Measurements from ENCODE around the gene VPS13D. TPM values are rescaled to one million over a fixed set of nuclear protein-coding genes. Genes with fewer than 3 reads are reported as not detected.
"Not testable (repeated sequence)": the region's sequence is repeated elsewhere in the genome, so short reads cannot be mapped to it uniquely, and the experiment has no call there.

The VPS13D gene
- total RNA-seq, 1 donor from 2014 or later: 98.5 TPM

DNA sequence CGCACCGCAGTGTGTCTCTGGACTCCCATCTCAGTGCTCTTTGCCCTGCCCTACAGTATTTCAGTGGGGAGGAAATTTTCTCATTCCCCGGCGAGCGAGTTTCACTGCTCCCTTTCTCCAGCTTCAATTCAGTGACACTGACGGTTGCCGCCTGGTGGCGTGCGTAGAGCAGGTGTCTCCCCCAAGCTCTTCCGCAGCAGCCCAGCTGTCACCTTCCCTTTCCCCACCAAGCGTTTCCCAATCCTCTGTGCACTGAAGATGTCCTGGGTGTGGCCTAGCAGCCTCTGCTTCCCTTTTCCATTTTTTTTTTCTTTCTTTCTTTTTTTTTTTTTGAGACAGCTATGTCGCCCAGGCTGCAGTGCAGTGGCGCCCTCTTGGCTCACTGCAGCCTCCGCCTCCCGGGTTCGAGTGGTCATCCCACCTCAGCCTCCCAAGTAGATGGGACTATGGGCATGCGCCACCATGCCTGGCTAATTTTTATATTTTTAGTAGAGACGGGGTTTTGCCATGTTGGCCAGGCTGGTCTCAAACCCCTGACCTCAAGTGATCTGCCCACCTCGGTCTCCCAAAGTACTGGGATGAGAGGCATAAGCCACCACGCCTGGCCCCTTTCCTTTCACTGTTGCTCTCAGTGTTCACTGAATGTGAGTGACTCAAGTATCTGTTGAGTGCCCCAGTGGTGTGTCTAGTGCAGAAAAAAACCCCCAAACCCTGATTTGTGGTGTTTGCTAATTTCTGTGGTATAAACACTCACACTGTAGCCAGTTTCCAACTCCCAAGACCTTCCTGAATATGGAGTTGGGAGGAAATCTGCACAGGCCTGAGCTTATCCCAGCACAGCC is 33.0 kb upstream of the VPS13D start:
- no peak for DNase-seq (ENCODE audit: low spot score)

DNA sequence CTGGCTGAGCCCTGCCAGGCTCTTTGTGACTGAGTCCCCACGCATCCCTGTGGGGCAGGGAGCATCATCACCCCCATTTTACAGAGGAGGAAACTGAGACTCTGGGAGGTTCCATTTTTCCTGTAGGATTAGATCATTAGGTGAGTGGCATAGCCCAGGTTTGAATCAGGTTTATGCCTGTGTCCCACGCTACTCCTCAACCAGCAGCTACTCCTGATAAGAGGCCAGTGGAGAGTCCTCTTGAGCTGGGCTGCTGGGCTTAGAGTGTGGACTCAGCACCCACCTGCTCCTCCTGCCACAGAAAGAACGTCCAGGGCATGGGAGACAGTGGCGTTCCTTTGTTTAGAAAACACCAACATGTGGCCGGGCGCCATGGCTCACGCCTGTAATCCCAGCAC is 32.3 kb upstream of the VPS13D start:
- DNase-seq (ENCODE audit: low spot score): no peak

DNA sequence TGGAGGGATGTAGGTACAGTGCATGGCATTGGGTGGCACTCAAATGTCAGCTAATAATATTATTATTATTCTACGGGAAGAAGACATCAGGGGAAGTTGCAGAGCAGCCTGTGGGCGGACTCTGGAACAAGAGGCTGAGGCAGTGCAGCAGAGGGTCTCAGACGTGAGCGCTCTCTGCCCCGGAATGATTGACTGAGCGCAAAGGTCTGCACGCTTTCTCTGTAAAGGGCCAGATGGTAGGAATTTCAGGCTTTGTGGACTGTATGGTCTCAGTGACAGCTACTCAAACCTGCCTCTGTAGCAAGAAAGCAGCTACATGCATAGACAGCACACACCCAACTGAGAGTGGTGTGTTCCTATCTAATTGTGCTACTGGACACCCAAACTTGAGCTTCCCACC is 29.6 kb upstream of the VPS13D start:
- no peak for DNase-seq (ENCODE audit: low spot score)

DNA sequence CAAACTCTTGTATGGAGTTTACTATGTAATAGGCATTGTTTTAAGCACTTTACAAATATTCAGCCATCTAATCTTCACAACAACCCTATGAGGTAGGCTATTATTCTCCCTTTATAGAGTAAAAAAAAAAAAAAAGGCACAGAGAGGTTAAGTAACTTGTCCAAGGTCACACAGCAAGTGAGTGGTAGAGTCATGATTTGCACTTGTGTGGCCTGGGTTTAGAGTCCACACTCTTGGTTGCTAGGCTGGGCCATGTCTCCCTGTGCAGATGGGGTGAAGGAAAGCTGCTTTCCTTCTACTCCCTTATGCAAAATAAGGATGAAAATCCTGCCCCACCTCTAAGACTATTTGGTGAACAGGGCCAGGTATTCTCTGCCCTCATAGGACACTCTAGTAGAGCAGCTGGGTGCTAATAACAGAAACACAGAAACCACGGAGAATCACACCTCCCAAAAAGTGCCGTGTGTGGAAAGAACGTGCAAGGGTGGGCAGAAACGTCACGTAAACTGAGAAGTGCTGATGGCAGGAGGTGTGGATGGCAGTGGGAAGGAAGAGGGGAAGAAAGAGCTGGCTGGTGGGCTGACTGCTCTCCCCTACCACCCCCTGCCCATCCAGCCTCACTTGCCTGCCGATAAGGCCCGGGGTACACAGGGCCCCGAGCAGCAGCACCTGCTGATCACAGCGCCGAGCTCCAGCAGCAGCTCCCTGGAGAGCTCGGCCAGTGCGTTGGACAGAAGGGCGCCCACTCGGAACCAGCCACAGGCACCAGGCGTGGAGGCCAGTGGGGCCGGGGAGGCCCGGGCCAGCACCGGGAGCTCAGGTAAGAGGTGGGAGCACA is 28.3 kb upstream of the VPS13D start:
- DNase-seq (ENCODE audit: low spot score): no peak

DNA sequence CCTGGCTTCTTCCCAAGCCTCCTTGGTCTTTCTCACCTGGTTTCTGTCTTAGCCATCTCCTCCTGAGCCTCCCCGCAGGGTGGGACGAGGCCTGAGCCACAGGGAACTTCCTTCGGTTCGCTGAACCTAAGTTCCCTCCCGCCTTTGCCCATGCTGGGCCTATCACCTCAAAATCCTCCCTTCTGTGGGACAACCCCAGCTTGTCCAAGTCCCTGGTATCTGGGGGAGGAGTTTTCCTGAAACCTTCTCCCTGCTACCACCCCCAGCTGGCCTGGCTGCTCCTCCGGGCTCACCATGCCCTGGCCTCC is 27.7 kb upstream of the VPS13D start:
- DNase-seq (ENCODE audit: low spot score): no peak

DNA sequence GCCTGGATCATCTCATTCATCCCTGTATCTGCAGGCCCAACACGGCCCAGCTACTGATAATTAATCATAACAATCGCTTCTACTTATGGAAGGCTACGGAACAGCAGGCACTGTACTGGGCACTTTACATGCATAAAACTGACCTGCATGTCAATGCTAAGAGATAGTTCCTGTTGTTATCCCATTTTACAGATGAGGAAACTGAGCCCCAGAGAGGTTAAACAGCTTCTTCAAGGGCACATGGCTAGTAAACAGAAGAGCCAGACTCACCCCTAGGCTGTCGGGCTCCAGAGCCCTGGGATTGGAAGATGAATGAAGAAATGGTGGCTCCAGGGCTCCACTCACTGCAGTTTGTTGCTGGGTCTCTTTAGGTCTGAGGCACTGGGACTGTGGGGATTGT is 27.3 kb upstream of the VPS13D start:
- DNase-seq (ENCODE audit: low spot score): no peak

DNA sequence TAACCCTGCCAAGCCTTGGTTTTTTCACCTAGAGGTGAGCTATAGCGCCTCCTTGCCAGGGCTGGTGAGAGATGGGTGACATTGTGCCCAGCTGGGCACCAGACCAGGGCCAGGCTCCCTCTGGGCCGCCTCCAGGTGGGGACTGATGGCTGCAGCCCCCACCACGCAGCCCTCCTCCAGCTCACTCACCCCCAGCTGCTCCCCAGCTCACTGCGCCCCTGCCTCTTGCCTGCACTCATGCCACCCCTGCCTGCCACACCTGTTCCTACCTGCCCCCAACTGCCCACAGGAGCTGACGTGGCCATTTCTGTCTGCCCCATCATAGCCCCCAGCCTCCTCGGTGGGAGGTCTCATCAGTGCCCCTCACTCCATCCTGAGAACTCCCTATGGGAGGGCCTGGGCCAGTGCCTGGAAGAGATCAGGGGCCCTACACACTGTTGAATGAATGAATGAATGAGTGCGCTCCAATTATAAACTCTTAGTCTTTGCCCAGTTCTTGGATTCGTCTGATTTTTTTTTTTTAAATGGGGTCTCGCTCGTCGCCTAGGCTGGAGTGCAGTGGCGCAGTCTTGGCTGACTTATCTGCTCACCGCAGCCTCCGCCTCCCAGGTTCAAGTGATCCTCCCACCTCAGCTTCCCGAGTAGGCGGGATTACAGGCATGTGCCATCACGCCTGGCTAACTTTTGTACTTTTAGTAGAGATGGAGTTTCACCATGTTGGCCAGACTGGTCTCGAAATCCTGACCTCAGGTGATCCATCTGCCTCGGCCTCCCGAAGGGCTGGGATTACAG is 26.4 kb upstream of the VPS13D start:
- DNase-seq (ENCODE audit: low spot score): no peak

DNA sequence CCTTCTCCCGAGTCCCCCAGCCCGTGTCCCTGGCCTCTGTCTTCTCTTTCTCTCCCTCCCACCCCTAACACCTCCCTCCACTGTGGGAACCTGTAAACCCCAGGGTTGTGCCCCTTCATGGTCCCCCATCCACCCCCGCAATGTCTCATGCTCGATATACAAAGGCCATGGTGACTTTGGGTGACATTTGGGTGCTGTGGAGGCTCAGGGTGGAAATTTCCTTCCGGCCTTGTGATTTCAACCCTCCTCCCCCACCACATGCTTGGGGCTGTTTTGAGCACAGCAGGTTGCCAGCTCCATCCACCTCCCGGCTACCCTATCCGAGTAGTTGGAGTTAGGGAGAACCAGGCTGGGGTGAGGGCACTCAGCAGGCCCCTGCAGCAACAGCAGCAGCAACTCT is 25.7 kb upstream of the VPS13D start:
- no peak for DNase-seq (ENCODE audit: low spot score)

DNA sequence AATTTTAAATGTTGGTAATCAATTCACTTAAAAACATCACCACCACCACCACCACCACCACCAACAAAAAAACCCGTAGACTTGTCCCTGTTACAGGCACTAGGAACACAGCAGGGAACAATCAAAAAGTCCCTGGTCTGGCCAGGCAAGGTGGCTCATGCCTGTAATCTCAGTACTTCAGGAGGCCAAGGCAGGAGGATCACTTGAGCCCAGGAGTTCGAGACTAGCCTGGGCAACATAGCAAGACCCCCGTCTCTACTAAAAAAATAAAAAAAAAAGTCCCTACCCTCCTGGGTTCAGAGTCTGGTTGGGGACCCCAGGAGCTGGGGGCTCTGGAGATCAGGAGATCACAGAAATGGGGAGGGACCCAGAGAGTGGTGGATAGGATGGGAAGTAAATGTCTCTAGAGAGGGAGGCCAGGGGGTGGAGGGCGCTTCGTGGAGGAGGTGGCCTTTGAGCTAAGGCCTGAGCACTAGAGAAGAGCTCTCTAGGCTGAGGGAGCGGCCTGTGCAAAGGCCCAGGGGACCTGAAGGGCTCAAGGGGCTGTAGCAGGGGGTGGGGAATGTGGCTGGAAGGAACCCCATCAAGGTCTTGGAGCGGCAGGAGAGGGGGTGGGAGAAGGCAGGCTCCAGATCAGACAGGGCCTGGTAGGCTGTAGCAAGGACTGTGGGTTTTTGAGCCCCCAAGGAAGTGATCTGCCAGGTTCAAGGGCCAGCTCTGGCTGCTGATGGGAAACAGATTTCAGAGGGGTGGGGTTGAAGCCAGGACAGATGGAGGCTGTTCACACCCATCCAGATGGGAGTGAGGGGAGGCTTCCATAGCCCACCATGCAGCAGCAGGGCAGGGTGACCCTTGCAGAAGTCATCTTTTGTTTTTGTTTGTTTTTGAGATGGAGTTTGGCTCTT is 24.8 kb upstream of the VPS13D start:
- no peak for DNase-seq (ENCODE audit: low spot score)

DNA sequence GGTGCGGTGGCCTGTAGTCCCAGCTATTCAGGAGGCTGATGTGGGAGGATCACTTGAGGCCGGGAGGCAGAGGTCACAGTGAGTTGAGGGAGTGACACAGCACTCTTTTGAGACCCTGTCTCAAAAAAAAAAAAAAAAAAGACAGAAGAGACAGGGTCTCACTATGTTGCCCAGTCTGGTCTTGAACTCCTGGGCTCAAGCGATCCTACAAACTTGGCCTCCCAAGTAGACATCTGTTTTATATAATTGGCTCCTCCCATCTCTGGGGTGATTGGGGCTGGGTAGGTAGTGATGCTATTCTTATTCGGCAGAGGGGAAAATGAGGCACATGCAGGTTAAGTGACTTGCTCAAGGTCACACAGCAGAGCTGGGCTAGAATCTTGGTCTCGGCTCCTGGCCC is 23.6 kb upstream of the VPS13D start:
- DNase-seq (ENCODE audit: low spot score): no peak

DNA sequence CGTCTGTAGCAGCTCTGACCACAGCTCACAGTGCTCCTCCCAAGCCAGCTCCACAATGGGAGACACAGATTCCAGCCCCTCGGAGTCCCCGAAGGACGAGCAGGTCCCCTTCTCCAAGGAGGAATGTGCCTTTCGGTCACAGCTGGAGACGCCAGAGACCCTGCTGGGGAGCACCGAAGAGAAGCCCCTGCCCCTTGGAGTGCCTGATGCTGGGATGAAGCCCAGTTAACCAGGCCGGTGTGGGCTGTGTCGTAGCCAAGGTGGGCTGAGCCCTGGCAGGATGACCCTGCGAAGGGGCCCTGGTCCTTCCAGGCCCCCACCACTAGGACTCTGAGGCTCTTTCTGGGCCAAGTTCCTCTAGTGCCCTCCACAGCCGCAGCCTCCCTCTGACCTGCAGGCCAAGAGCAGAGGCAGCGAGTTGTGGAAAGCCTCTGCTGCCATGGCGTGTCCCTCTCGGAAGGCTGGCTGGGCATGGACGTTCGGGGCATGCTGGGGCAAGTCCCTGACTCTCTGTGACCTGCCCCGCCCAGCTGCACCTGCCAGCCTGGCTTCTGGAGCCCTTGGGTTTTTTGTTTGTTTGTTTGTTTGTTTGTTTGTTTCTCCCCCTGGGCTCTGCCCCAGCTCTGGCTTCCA is 22.9 kb upstream of the VPS13D start:
- DNase-seq (ENCODE audit: low spot score): no peak

DNA sequence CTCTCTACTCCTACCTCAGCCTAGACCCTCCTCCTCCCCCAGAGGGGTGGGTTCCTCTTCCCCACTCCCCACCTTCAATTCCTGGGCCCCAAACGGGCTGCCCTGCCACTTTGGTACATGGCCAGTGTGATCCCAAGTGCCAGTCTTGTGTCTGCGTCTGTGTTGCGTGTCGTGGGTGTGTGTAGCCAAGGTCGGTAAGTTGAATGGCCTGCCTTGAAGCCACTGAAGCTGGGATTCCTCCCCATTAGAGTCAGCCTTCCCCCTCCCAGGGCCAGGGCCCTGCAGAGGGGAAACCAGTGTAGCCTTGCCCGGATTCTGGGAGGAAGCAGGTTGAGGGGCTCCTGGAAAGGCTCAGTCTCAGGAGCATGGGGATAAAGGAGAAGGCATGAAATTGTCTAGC is 21.6 kb upstream of the VPS13D start:
- no peak for DNase-seq (ENCODE audit: low spot score)

DNA sequence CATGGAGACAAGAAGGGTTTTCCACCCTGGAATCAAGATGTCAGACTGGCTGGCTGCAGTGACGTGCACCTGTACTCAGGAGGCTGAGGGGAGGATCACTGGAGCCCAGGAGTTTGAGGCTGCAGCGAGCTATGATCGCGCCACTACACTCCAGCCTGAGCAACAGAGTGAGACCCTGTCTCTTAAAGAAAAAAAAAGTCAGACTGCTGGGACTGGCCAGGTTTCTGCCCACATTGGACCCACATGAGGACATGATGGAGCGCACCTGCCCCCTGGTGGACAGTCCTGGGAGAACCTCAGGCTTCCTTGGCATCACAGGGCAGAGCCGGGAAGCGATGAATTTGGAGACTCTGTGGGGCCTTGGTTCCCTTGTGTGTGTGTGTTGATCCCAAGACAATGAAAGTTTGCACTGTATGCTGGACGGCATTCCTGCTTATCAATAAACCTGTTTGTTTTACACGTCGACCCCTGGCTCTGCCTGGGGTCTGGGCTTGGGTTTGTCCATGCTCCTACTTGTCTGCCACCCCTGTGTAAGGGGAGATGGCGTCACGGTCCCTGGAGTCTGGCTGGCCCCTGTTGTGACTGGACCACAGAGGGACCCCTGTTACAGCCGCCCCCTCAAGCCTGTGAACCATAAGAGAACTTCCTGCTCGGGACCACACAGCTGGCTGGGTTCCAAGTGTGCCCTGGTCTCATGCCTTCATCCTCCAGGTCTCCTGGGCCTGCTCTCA is 20.9 kb upstream of the VPS13D start:
- peak; percentile 87 for DNase-seq (ENCODE audit: low spot score)

DNA sequence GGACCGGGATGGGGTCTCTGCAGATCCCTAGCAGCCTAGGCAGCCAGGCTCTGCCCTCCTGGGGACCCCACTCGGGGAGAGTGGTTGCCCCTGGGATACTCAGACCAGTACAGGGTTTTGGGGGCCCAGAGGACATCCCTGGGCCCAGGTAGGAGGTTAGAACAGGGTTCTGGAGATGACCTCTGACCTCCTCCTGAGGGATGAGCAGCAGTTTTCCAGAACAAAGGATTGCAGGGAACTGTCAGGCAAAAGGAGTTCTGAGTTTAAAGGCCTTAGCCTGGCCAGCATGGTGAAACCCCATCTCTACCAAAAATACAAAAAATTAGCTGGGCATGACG is 20.4 kb upstream of the VPS13D start:
- no peak for DNase-seq (ENCODE audit: low spot score)

DNA sequence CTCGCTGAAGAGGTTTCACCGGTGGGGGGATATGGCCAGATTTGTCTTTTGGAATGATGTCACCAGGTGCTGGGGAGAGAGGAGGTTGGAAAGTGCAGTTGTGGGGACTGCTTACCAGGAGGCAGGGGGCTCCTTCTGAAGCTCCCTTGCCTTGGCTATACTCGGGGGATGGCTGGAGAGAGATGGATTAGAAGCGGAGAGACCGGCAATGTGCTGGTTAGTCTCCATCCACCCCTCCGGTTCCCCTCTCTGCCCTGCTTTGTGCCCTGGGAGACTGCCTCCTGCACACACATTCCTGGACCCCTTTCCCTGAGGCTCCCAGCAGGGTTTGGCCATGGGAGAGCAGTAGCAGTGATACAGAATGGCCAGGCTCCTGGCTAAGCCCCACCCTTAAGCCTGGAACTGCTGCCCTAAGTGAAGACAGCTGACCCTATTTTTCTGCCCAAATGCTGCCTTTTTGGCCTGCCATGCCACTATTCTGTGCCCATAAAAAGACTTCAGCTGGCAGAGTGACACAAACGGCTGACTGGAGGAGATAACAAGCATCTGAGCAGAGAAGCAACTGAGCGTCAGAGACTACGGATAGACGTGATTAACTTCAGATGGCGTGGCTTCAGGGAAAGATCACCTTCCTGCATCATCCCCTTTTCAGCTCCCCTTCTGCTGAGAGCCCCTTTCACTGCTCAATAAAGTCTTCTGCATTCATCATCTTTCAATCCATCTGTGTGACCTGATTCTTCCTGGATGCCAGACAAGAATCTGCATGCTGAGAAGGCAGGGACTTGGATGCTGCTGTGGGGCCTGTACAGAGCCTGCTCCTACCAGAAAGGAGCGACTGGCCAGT is 14.5 kb upstream of the VPS13D start:
- no peak for DNase-seq (ENCODE audit: low spot score)

DNA sequence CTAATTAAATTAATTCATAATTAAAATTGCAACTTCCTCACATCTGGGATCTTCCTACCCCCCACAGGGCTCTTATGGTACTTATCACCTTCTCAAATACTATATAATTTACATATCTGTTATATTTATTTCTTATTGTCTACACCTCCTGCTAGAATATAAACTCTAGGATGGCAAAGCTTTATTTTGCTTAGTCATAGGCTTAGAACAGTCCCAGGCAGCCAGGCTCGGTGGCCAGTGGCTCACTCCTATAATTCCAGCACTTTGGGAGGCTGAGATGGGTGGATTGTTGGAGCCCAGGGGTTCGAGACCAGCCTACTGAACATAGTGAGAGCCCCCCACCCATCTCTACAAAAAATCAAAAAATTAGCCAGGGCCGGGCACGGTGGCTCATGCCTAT is 10.0 kb upstream of the VPS13D start:
- DNase-seq (ENCODE audit: low spot score): no peak

DNA sequence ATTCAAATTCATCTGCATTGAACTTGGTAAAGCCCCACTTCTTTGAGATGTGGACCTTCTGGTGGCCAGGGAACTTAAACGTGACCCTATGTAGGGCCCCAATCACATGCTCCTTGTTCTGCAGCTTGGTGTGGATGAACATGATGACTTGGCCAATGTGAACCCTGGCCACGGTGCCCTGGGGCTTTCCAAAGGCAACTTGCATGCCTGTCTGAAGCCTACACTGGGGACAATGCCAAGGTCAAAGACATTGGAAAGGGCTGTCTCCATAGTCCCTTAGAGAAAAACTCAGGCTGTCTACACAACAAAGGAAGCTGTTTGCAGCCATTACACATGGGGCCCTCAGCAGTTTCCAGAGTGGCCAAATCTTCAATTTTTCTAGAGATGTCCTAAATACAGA is 8.9 kb upstream of the VPS13D start:
- no peak for DNase-seq (ENCODE audit: low spot score)

DNA sequence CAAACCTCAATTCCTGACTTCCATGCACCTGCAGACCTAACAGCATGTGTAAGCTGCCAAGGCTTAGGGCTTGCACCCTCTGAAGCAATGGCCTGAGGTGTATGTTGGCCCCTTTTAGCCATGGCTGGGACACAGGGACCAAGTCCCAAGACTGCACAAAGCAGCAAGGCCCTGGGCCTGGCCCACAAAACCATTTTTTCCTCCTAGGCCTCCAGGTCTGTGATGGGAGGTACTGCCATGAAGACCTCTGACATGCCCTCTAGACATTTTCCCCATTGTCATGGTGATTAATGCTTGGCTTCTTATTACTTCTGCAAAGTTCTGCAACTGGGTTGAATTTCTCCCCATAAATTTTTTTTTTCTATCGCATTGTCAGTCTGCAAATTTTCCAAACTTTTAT is 7.1 kb upstream of the VPS13D start:
- not testable (repeated sequence) for DNase-seq (ENCODE audit: low spot score)

DNA sequence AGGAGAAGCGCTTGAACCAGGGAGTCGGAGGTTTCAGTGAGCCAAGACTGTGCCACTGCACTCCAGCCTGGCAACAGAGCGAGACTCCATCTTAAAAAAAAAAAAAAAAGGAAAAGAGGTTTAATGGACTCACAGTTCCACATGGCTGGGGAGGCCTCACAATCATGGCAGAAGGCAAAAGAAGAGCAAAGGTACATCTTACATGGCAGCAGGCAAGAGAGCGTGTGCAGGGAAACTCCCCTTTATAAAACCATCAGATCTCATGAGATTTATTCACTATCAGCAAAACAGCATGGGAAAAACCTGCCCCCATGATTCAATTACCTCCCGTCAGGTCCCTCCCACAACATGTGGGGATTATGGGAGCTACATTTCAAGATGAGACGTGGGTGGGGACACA is 5.7 kb upstream of the VPS13D start:
- DNase-seq (ENCODE audit: low spot score): not testable (repeated sequence)

All from ureter (tissue), 1 donor.